IPS DF 19.7 (cell line): Measurements from ENCODE around the gene DMXL1.

Source experiments
- DNase-seq: peaks from one replicate; pipeline ENCODE4 v3.0.0-alpha.2; 2013; ENCODE audit warnings: low read depth, low spot score

DMXL1 gene

DNA sequence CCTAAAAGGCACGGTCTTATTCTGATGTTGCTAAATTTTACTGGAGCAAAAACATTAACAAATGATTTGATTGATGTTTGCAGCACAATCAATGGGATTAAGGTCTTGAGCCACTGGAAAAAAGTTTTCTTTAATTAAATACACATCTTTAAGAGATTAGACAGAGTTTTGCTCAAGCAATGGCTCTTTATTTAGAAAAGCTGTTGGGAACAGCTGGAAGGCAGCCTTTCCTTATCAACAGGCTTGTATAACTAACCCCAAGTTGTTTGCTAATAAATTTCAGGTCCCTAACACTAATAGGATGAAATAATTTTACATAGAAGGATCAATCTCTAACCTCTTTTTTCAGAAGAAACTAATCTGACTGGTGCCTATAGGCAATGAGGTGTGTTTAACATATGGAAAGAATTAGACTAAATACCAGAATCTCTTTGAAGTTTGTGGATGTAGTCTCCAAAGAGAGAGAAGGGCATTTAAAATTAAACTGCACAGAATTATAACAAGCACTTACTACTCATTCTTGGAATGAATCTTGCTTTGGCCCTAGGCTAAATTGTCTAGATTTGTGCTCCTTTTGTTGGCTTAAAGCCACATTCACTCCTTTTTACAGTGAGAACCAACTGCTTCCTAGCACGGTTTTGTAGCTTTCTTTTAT is 217.6 kb downstream of the DMXL1 start:
- no peak for DNase-seq

DNA sequence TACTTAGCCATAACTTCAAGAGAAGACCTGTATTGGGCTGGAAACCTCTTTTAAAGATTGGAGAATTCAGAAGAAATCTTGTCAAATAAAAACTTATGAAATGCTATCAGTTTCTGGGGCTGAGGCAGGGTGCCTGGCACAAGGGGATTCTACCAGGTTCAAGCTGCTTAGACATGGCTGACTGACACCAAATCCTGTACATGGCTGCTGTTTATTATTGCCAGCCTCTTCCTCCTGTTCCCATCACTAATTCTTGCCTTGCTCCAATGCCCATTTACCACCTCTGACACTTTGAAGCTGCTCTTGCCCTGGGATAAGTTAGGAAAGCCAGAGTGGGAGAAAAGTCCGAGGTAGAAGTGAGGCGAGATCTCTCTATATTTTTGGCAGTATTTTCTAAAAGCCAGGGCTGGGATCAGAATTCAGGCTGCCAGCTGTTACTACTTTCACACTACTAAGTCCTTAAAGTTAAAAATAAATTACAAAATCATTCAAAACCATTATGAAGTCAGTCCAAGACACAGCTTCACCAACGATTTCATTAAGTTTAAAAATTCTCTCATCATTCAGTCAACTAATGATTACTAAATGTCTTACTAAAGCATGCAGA is 218.7 kb downstream of the DMXL1 start:
- DNase-seq: no peak

DNA sequence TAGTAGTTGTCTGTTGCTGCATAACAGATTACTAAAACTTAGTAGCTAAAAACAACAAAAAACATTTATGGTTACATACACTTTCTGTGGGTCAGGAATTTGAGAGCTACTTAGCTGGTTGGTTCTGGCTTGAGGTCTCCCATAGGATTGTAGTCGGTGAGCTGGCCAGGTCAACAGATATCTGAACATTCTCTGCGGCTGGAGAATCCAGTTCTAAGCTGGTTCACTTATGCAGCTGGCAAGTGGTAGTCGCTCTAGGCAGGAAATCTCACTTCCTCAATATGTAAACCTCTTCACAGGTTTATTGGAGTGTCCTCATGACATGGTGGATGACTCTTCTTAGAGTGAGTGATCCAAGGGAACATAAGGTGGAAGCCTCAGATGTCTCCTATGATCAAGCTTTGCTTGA is 219.3 kb downstream of the DMXL1 start:
- DNase-seq: no peak

DNA sequence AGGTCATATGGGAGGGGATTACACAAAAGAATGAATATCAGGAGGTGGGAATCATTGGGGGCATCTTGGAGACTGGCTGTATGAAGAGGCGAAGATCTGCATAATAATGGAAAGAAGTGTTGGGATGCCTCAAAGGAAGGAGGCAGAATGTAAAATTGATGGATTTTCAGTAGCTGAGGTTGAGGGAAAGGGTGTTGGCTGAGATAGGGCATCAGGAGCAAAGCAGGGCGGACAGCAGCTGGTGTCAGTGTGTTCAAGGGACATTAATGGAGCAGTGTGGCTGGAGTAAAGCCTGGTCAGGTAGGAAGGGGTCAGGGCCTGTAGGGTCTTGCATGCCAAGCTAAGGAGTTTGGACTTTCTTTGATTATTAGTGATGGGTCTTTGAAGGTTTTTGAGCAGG is 219.7 kb downstream of the DMXL1 start:
- no peak for DNase-seq

DNA sequence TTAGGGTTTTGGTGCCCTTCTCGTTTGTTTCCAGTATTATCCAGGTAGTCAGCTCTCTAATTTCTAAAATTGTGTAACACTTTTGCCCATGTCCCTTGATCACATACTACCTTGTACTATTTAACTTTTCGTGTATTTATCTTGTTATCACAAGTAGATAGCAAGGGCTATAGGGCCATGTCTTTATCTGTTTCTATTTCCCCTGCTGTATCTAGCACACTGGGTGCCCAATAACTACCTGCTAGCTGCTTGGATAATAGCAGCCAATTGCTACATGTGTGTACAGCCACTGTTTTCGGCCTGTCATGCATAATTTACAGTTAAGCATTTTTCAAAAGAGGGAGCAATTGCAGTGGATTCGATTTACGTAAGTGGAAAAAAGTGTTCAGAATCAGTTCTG is 220.2 kb downstream of the DMXL1 start:
- DNase-seq: no peak

DNA sequence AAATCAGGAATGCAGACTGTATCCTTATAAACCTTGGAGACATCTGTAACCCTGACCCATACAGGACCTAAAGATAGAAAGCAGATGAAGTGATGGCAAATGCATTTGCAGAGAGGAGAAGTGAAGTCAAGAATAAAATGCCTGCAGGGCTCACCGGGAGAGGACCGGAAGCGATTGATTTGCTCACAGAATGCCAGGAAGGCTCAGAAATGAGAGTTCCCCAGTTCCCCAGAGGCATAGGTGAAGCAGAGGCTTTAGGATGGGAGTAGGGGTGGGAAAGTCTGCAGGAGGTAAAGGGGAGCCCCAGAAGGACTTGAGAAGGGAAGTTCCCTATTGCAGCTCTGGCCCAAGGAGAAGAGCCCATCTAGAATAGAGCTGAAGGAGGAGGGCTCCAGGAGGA is 221.0 kb downstream of the DMXL1 start:
- no peak for DNase-seq

DNA sequence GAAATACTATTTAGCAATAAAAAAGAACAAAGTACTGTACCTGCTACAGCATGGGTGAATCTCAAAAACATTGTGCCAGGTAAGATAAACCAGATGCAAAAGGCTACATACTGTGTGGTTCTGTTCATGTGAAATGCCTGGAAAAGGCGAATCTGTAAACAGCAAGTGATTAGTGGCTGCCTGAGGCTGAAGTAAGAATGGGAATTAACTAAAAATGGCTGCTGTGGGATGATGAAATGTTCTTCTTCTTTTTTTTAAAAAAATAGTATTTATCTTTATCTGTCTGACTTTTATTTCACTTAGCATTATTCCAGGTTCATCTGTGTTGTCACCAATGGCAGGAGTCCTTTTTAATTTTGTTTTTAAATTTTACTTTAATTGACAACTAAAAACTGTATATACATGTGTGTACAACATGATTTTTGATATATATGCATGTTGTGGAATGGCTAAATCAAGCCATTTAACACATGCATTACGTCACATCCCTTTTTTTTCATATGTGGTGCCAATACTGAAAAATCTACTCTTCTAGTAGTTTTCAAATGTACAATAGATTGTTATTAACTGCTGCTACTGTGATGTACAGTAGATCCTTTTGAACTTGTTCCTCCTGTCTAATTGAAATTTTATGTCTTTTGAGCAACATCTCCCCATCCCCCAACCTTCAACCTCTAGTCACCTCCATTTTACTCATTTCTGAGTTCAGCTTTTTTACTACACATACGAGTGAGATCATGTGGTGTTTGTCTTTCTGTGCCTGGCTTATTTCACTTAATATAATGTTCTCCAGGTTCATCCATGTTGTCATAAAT is 222.0 kb downstream of the DMXL1 start:
- no peak for DNase-seq

DNA sequence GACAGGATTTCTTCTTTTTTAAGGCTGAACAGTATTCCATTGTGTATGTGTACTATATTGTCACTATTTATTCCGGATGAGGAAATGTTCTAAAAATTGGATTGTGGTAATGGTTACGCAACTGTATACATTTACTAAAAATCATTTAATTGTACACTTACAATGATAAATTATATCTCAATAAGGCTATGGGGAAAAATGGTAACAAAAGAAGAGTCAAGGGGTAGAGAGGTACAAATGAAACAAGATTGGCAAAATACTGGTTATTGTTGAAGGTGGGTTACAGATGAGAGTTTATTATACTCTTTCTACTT is 222.6 kb downstream of the DMXL1 start:
- no peak for DNase-seq
